Osteocyte (in vitro differentiated cells): ENCODE results near the gene PIP4K2B. TPM values are rescaled to one million over a fixed set of nuclear protein-coding genes. Genes with fewer than 3 reads are reported as not detected.

Experiments used
- DNase-seq: peaks from one replicate; pipeline ENCODE4 v3.0.0; 2021; ENCODE audit warnings: mixed read lengths; ENCODE audit not compliant: unreplicated experiment; ENCODE audit errors: extremely low spot score
- H3K27ac Mint-ChIP-seq: one replicate; pipeline ENCODE4 v1.8.0; 2021; ENCODE audit warnings: mild to moderate bottlenecking, mixed read lengths; ENCODE audit not compliant: unreplicated experiment
- H3K27me3 Mint-ChIP-seq: one replicate; pipeline ENCODE4 v1.8.0; 2021; ENCODE audit warnings: mixed read lengths; ENCODE audit not compliant: unreplicated experiment
- H3K36me3 Mint-ChIP-seq: one replicate; pipeline ENCODE4 v1.8.0; 2021; ENCODE audit warnings: mixed read lengths; ENCODE audit not compliant: unreplicated experiment
- H3K4me1 Mint-ChIP-seq: one replicate; pipeline ENCODE4 v1.8.0; 2021; ENCODE audit warnings: mixed read lengths; ENCODE audit not compliant: unreplicated experiment
- H3K4me3 Mint-ChIP-seq: one replicate; pipeline ENCODE4 v1.8.0; 2021; ENCODE audit warnings: mild to moderate bottlenecking, moderate library complexity, mixed read lengths; ENCODE audit not compliant: unreplicated experiment
- H3K9me3 Mint-ChIP-seq: one replicate; pipeline ENCODE4 v1.8.0; 2021; ENCODE audit warnings: mixed read lengths; ENCODE audit not compliant: unreplicated experiment
- total RNA-seq: library from RNA; stranded (reverse); gene quantifications from 2 replicates; pipeline ENCODE4 v1.2.1, GENCODE V29; 2021
- TF ChIP-seq, protein P1 (sequence below): fragments of 200-600 bp; sonication (generic); IDR thresholded peaks from 2 replicates; pipeline ENCODE4 v1.5.0; 2021; ENCODE audit warnings: antibody characterized with exemption, mild to moderate bottlenecking, moderate library complexity

The PIP4K2B gene
- total RNA-seq, 1 donor from 2014 or later = 77.4 TPM

DNA sequence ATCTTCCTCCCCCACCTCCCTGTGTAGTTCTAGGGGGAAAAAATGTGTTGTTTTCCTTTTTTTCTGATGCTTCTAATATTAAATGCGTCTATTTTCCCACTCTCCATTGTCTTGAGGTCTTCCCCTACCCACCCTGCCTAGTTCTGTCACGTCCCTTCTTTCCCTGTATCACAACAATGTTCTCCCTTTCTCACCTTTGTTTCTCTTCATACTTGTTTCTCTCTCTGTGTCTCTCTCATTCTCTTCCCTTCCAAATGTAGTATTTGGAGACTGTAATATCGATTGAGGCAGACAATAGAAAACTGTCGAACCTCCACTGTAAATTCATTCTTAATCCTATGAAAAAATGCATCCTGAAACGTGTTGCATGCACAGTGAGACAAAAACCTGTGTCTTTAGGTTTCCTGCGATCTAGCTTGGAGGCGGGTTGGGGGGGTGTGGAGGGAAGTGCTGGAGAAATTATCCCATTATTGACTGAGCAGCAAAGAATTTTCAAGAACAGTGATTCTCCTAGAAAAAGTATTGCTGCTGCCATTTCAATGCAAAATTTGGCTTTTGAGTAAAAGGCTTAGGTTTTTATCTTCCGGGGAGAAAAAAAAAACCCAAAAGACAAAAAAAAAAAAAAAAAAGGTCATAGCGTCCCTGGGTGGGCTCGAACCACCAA lies 48.1 kb downstream of the PIP4K2B start:
- H3K27me3 Mint-ChIP-seq = no peaks in the 10 kb centered on the region
- H3K36me3 Mint-ChIP-seq = peaks cover 8% of the 10 kb centered on the region
- H3K4me3 Mint-ChIP-seq = peak overlapping the region; percentile 99
- peak overlapping the region; percentile 98 for H3K27ac Mint-ChIP-seq
- TF ChIP-seq, protein P1, sequence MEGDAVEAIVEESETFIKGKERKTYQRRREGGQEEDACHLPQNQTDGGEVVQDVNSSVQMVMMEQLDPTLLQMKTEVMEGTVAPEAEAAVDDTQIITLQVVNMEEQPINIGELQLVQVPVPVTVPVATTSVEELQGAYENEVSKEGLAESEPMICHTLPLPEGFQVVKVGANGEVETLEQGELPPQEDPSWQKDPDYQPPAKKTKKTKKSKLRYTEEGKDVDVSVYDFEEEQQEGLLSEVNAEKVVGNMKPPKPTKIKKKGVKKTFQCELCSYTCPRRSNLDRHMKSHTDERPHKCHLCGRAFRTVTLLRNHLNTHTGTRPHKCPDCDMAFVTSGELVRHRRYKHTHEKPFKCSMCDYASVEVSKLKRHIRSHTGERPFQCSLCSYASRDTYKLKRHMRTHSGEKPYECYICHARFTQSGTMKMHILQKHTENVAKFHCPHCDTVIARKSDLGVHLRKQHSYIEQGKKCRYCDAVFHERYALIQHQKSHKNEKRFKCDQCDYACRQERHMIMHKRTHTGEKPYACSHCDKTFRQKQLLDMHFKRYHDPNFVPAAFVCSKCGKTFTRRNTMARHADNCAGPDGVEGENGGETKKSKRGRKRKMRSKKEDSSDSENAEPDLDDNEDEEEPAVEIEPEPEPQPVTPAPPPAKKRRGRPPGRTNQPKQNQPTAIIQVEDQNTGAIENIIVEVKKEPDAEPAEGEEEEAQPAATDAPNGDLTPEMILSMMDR = no peak
- H3K4me1 Mint-ChIP-seq = peaks cover 46% of the 10 kb centered on the region
- H3K9me3 Mint-ChIP-seq = no peaks in the 10 kb centered on the region
- no peak for DNase-seq

DNA sequence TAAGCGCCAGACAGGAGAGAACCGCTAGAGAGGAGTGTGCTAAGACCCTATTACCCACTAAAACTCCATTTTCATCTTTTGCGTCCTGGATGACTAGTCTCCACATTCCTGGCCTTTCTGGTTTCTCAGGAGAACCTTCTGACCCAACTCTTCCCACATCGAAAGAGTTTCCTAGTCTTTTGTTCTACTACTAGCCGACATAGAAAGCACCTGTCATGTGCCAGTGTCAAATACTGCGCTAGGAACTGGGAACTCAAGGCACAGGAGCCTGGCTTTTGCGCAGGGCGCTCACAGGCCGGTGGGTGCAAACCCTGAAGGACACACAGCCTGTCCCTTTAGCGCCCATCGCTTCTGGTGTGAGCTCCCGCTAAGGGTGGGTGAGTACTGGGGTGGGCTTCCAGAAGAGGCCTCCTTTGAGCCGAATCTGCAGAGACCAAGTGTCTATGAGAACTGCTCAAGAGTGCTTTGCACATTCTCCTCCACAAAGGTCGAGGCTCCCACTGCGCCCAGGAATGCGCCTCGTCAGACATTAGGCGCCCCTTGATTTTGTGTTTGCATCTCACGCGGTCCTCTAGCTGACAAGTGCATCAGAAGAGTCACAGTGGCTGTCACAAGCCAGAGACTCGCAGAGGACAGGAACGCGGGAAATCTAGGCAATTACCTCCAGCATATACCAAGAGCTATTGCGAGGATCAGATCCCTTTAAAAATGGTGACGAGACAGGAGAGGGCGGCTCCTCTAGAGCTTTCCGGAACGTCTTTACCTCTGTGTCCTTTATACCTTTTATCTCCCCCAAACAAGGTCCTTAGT lies 48.8 kb downstream of the PIP4K2B start:
- H3K9me3 Mint-ChIP-seq = no peaks in the 10 kb centered on the region
- peak overlapping the region; percentile 98 for H3K27ac Mint-ChIP-seq
- TF ChIP-seq, protein P1 = no peak
- H3K27me3 Mint-ChIP-seq = no peaks in the 10 kb centered on the region
- H3K36me3 Mint-ChIP-seq = peaks cover 3% of the 10 kb centered on the region
- H3K4me1 Mint-ChIP-seq = peaks cover 53% of the 10 kb centered on the region
- DNase-seq = no peak
- peak overlapping the region; percentile 99 for H3K4me3 Mint-ChIP-seq

DNA sequence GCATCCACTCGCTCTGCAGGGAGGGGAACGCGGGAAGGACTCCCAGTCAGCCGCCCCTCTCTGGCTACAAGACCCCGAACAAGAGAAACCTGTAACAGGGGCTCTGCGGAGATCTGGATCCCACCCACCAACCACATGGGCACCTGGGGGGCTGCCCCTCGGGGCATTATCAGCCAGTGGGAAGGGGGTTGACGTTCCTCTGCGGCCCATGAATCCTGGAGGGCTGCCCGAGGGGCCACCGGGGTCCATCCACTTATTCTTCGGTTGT lies 49.4 kb downstream of the PIP4K2B start:
- H3K4me3 Mint-ChIP-seq = peak overlapping the region; percentile 99
- no peaks in the 10 kb centered on the region for H3K9me3 Mint-ChIP-seq
- H3K27me3 Mint-ChIP-seq = no peaks in the 10 kb centered on the region
- TF ChIP-seq, protein P1 = no peak
- peaks cover 3% of the 10 kb centered on the region for H3K36me3 Mint-ChIP-seq
- DNase-seq = no peak
- H3K27ac Mint-ChIP-seq = peak overlapping the region; percentile 72
- H3K4me1 Mint-ChIP-seq = peaks cover 59% of the 10 kb centered on the region

DNA sequence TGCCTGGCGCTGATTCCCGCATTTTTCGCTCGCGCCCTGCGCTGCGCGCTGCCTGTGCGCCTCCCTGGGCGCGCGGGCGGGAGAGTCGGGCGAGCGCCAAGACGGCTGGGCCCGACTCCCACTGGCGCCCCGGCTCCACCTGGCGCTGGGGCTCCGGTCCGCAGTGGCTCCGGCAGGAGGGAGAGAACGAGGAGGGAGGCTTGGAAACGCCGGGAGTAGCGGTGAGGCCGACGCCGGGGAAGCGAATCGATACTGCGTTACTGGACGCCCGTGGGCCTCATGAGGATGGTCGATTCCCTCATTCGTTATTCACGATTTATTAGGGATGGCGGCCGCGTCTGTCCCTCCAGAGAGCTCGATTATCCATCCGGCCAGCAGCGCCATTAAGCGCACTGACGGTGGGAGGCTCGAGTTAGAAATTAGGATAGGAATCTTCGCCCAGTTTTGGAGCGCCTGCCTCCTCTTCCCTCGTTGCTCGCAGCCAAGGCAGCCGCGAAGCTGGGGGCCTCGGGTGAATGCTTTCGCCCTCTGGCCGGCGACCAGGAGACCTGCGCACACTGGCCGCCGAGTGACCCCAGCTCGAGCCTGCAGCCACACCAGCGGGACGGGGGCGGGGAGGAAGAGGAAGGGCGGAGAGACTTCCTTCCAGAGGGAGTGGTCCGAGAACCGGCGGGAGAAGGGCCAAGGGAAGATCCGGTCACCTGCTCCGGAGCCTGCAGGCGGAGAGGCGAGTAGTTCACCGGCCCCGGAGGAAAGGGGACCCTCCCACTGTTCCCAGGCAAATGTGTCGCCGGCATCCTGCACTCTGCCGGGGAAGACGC lies 49.9 kb downstream of the PIP4K2B start:
- peak overlapping the region; percentile 72 for H3K27ac Mint-ChIP-seq
- no peaks in the 10 kb centered on the region for H3K27me3 Mint-ChIP-seq
- TF ChIP-seq, protein P1 = no peak
- peaks cover 61% of the 10 kb centered on the region for H3K4me1 Mint-ChIP-seq
- peak overlapping the region; percentile 99 for H3K4me3 Mint-ChIP-seq
- peaks cover under 1% of the 10 kb centered on the region for H3K36me3 Mint-ChIP-seq
- DNase-seq = no peak
- no peaks in the 10 kb centered on the region for H3K9me3 Mint-ChIP-seq

DNA sequence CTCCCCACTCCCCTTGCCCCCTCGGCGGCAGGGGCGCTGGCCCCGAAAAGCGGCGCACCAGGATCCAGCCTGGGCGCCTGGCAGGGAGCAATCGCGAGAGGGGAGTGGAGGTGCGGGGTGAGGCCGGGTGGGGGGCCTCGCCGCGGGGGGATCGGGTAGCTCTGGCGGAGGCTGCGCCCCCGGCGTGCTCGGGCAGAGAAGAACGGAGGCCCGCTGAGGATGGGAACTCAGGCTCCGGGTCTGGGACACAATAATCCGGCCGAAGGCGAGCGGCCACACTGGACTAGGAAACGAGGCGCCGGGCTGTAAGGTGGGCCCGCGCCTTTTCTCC lies 50.5 kb downstream of the PIP4K2B start:
- TF ChIP-seq, protein P1 = no peak
- DNase-seq = no peak
- Mint-ChIP-seq H3K4me3 (peak overlapping the region; percentile 99), H3K4me1 (peaks cover 60% of the 10 kb centered on the region), H3K27me3 (no peaks in the 10 kb centered on the region), H3K9me3 (no peaks in the 10 kb centered on the region), H3K27ac (no peak overlapping the region), H3K36me3 (no peaks in the 10 kb centered on the region)
